ENCODE measurements around the gene HMCES.

- no peak for TF ChIP-seq POLR2A (IDR thresholded peaks at IDR 0.05)
- TF ChIP-seq, protein P1, sequence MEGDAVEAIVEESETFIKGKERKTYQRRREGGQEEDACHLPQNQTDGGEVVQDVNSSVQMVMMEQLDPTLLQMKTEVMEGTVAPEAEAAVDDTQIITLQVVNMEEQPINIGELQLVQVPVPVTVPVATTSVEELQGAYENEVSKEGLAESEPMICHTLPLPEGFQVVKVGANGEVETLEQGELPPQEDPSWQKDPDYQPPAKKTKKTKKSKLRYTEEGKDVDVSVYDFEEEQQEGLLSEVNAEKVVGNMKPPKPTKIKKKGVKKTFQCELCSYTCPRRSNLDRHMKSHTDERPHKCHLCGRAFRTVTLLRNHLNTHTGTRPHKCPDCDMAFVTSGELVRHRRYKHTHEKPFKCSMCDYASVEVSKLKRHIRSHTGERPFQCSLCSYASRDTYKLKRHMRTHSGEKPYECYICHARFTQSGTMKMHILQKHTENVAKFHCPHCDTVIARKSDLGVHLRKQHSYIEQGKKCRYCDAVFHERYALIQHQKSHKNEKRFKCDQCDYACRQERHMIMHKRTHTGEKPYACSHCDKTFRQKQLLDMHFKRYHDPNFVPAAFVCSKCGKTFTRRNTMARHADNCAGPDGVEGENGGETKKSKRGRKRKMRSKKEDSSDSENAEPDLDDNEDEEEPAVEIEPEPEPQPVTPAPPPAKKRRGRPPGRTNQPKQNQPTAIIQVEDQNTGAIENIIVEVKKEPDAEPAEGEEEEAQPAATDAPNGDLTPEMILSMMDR (IDR thresholded peaks at IDR 0.05): no peak
- TF ChIP-seq POLR2AphosphoS5 (IDR thresholded peaks at IDR 0.05): no peak
These were observed 46.2 kb downstream of the HMCES start for GRCh38 chr3:129324855-129325254.

Data from gastroesophageal sphincter (tissue), 3 donors.